Fibroblast of skin of right biceps (primary cell): Measurements from ENCODE around the gene CCDC57.
"Not testable (repeated sequence)": the region's sequence is repeated elsewhere in the genome, so short reads cannot be mapped to it uniquely, and the experiment has no call there.

ENCODE experiments used
- DNase-seq: peaks from one replicate; pipeline ENCODE4 v3.0.0-alpha.2; 2013

The CCDC57 gene

GRCh38 chr17:82174042-82174857 is 38.4 kb downstream of the CCDC57 start:
- DNase-seq: not testable (repeated sequence)

GRCh38 chr17:82173351-82174041 is 39.1 kb downstream of the CCDC57 start:
- no peak for DNase-seq

GRCh38 chr17:82172486-82173160 is 40.0 kb downstream of the CCDC57 start:
- no peak for DNase-seq

GRCh38 chr17:82171750-82172375 is 40.8 kb downstream of the CCDC57 start:
- DNase-seq: no peak

- no peak for DNase-seq
These were observed 42.2 kb downstream of the CCDC57 start for GRCh38 chr17:82170412-82170961.

GRCh38 chr17:82168568-82168967 is 44.1 kb downstream of the CCDC57 start:
- DNase-seq: no peak

GRCh38 chr17:82167028-82167427 is 45.6 kb downstream of the CCDC57 start:
- no peak for DNase-seq

GRCh38 chr17:82164853-82165252 is 47.8 kb downstream of the CCDC57 start:
- no peak for DNase-seq

- DNase-seq: no peak
These were observed 51.4 kb downstream of the CCDC57 start for GRCh38 chr17:82161216-82161615.

GRCh38 chr17:82160075-82160474 is 52.6 kb downstream of the CCDC57 start:
- DNase-seq: no peak

- DNase-seq: no peak
These were observed 53.8 kb downstream of the CCDC57 start for GRCh38 chr17:82158825-82159224.

- DNase-seq: no peak
These were observed 55.3 kb downstream of the CCDC57 start for GRCh38 chr17:82157046-82158035.

GRCh38 chr17:82156284-82156925 is 56.2 kb downstream of the CCDC57 start:
- no peak for DNase-seq

- DNase-seq: no peak
These were observed 57.0 kb downstream of the CCDC57 start for GRCh38 chr17:82155606-82156005.

GRCh38 chr17:82154881-82155331 is 57.7 kb downstream of the CCDC57 start:
- no peak for DNase-seq

- DNase-seq: peak; percentile 57
These were observed 58.8 kb downstream of the CCDC57 start for GRCh38 chr17:82153745-82154375.

- no peak for DNase-seq
These were observed 59.3 kb downstream of the CCDC57 start for GRCh38 chr17:82153295-82153691.

- DNase-seq: no peak
These were observed 59.9 kb downstream of the CCDC57 start for GRCh38 chr17:82152556-82153294.

- DNase-seq: no peak
These were observed 60.5 kb downstream of the CCDC57 start for GRCh38 chr17:82152114-82152513.
